ENCODE data around the gene ARHGEF10L. TPM values are rescaled to one million over a fixed set of nuclear protein-coding genes. Genes with fewer than 3 reads are reported as not detected.
A peak's percentile ranks its signal among the peaks of the same experiment; 100 is the strongest.

The ARHGEF10L gene
- total RNA-seq, 1 donor, result 39.1 TPM

GRCh38 chr1:17591814-17592430 lies 52.4 kb downstream of the ARHGEF10L start:
- DNase-seq (ENCODE audit: insufficient read length, low spot score, missing footprints), result no peak
- Histone ChIP-seq H3K4me1 (ENCODE audit: insufficient read depth, low read length) (peaks cover 21% of the 10 kb centered on the region), H3K36me3 (ENCODE audit: insufficient read depth, low read length) (no peaks in the 10 kb centered on the region), H3K4me3 (ENCODE audit: insufficient read depth, low read length) (no peak overlapping the region), H2AFZ (ENCODE audit: low read length) (no peak overlapping the region), H3K27me3 (ENCODE audit: insufficient read depth, low read length) (no peaks in the 10 kb centered on the region), H3K79me2 (ENCODE audit: insufficient read depth, low read length) (peaks cover 16% of the 10 kb centered on the region), H3K4me2 (ENCODE audit: insufficient read depth, low read length) (no peak overlapping the region), H3K27ac (ENCODE audit: low read depth, low read length) (no peak overlapping the region), H3K9me3 (ENCODE audit: low read depth, low read length) (no peaks in the 10 kb centered on the region), H4K20me1 (ENCODE audit: insufficient read depth, low read length) (peaks cover 33% of the 10 kb centered on the region)
- no peak for TF ChIP-seq CTCF (IDR thresholded peaks at IDR 0.05; ENCODE audit: extremely low read depth, low read depth, low read length)

- no peak for TF ChIP-seq CTCF (IDR thresholded peaks at IDR 0.05; ENCODE audit: extremely low read depth, low read depth, low read length)
- Histone ChIP-seq H3K79me2 (ENCODE audit: insufficient read depth, low read length) (peaks cover 15% of the 10 kb centered on the region), H3K9me3 (ENCODE audit: low read depth, low read length) (no peaks in the 10 kb centered on the region), H3K36me3 (ENCODE audit: insufficient read depth, low read length) (no peaks in the 10 kb centered on the region), H2AFZ (ENCODE audit: low read length) (no peak overlapping the region), H3K4me3 (ENCODE audit: insufficient read depth, low read length) (no peak overlapping the region), H4K20me1 (ENCODE audit: insufficient read depth, low read length) (peaks cover 33% of the 10 kb centered on the region), H3K4me1 (ENCODE audit: insufficient read depth, low read length) (peaks cover 1% of the 10 kb centered on the region), H3K27me3 (ENCODE audit: insufficient read depth, low read length) (no peaks in the 10 kb centered on the region), H3K27ac (ENCODE audit: low read depth, low read length) (no peak overlapping the region), H3K4me2 (ENCODE audit: insufficient read depth, low read length) (no peak overlapping the region)
- DNase-seq (ENCODE audit: insufficient read length, low spot score, missing footprints), result peak; percentile 50
Measured at GRCh38 chr1:17594026-17594425, 54.5 kb downstream of the ARHGEF10L start.

GRCh38 chr1:17594690-17595601 lies 55.4 kb downstream of the ARHGEF10L start:
- DNase-seq (ENCODE audit: insufficient read length, low spot score, missing footprints), result peak; percentile 72
- peaks cover 27% of the 10 kb centered on the region for H4K20me1 ChIP-seq (ENCODE audit: insufficient read depth, low read length)
- H3K36me3 ChIP-seq (ENCODE audit: insufficient read depth, low read length), result no peaks in the 10 kb centered on the region
- H3K9me3 ChIP-seq (ENCODE audit: low read depth, low read length), result no peaks in the 10 kb centered on the region
- no peak overlapping the region for H3K4me2 ChIP-seq (ENCODE audit: insufficient read depth, low read length)
- peaks cover 7% of the 10 kb centered on the region for H3K79me2 ChIP-seq (ENCODE audit: insufficient read depth, low read length)
- no peaks in the 10 kb centered on the region for H3K27me3 ChIP-seq (ENCODE audit: insufficient read depth, low read length)
- H3K4me3 ChIP-seq (ENCODE audit: insufficient read depth, low read length), result no peak overlapping the region
- no peak for TF ChIP-seq CTCF (IDR thresholded peaks at IDR 0.05; ENCODE audit: extremely low read depth, low read depth, low read length)
- no peak overlapping the region for H2AFZ ChIP-seq (ENCODE audit: low read length)
- no peaks in the 10 kb centered on the region for H3K4me1 ChIP-seq (ENCODE audit: insufficient read depth, low read length)
- no peak overlapping the region for H3K27ac ChIP-seq (ENCODE audit: low read depth, low read length)

- no peak overlapping the region for H3K27ac ChIP-seq (ENCODE audit: low read depth, low read length)
- H3K36me3 ChIP-seq (ENCODE audit: insufficient read depth, low read length), result no peaks in the 10 kb centered on the region
- no peaks in the 10 kb centered on the region for H3K4me1 ChIP-seq (ENCODE audit: insufficient read depth, low read length)
- H3K9me3 ChIP-seq (ENCODE audit: low read depth, low read length), result no peaks in the 10 kb centered on the region
- peaks cover 5% of the 10 kb centered on the region for H3K79me2 ChIP-seq (ENCODE audit: insufficient read depth, low read length)
- peaks cover 25% of the 10 kb centered on the region for H4K20me1 ChIP-seq (ENCODE audit: insufficient read depth, low read length)
- no peak for TF ChIP-seq CTCF (IDR thresholded peaks at IDR 0.05; ENCODE audit: extremely low read depth, low read depth, low read length)
- DNase-seq (ENCODE audit: insufficient read length, low spot score, missing footprints), result no peak
- H3K27me3 ChIP-seq (ENCODE audit: insufficient read depth, low read length), result no peaks in the 10 kb centered on the region
- no peak overlapping the region for H3K4me2 ChIP-seq (ENCODE audit: insufficient read depth, low read length)
- H3K4me3 ChIP-seq (ENCODE audit: insufficient read depth, low read length), result no peak overlapping the region
- no peak overlapping the region for H2AFZ ChIP-seq (ENCODE audit: low read length)
Measured at GRCh38 chr1:17595602-17595925, 56.1 kb downstream of the ARHGEF10L start.
